Uterus (tissue), 2 donors: ENCODE measurements around the gene CASP7.

Source experiments
- CTCF ChIP-seq, 4 experiments: fragments of 200-600 bp in 2 of 4; fragments of 450-650 bp in 2 of 4; sonication (generic) in 2 of 4; IDR thresholded peaks; one replicate each; pipeline ENCODE4 v1.5.1; 2016 to 2019; ENCODE audit warnings: antibody characterized with exemption in 4 of 4, mild to moderate bottlenecking in 2 of 4, moderate library complexity in 1 of 4
- POLR2A ChIP-seq, 2 donors: fragments of 450-650 bp; IDR thresholded peaks; one replicate each; pipeline ENCODE4 v1.6.1; 2016; ENCODE audit warnings: antibody characterized with exemption in 2 of 2, mild to moderate bottlenecking in 1 of 2, moderate library complexity in 1 of 2

DNA sequence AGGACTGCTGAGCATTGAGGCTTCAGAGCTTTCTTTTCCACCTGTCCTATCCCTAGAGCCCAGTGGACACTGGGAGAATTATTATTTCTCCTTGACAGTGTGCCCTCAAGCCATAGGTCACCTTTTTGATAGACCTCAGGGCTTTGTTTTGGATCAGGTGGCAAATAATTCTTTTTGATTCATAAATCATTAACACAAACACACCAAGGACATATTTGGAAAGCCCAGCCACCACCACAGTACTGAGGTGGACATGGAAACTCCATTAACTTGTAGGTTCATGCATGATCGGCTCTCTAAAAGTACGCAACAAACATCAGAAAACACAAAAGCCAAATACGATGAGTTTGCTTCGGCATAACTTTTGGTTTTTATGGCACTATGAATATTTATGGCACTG lies 53.9 kb downstream of the CASP7 start:
- TF ChIP-seq POLR2A (IDR thresholded peaks at IDR 0.05) (no peak), CTCF (IDR thresholded peaks at IDR 0.05) (no peak)
